NCI-H2171 (cell line): ENCODE measurements around the gene RTL3.
"Not testable (repeated sequence)": the region's sequence is repeated elsewhere in the genome, so short reads cannot be mapped to it uniquely, and the experiment has no call there.

Experiments used
- DNase-seq: peaks from one replicate; lab custom pipeline; 2025; lab: John Stamatoyannopoulos, UW

RTL3 gene

GRCh38 chrX:78658845-78659744 lies at the start of gene RTL3:
Gene RTL3 (minus strand): TSS chrX:78659328. CDS start chrX:78658420, 908 bp downstream.
- no peak for DNase-seq

GRCh38 chrX:78708816-78709215 lies 49.7 kb upstream of the RTL3 start:
- DNase-seq, result no peak

GRCh38 chrX:78708262-78708661 lies 49.1 kb upstream of the RTL3 start:
- DNase-seq, result no peak

- no peak for DNase-seq
Measured at GRCh38 chrX:78706071-78706470, 46.9 kb upstream of the RTL3 start.

- no peak for DNase-seq
Measured at GRCh38 chrX:78693536-78693935, 34.4 kb upstream of the RTL3 start.

- no peak for DNase-seq
Measured at GRCh38 chrX:78693012-78693411, 33.9 kb upstream of the RTL3 start.

- DNase-seq, result no peak
Measured at GRCh38 chrX:78687586-78687985, 28.5 kb upstream of the RTL3 start.

- no peak for DNase-seq
Measured at GRCh38 chrX:78673246-78673645, 14.1 kb upstream of the RTL3 start.

GRCh38 chrX:78665342-78665741 lies 6.2 kb upstream of the RTL3 start:
- DNase-seq, result no peak

GRCh38 chrX:78661836-78662235 lies 2.7 kb upstream of the RTL3 start:
- DNase-seq, result no peak

- no peak for DNase-seq
Measured at GRCh38 chrX:78659955-78660354, 827 bp upstream of the RTL3 start.

GRCh38 chrX:78658414-78658813 lies 714 bp downstream of the RTL3 start:
- no peak for DNase-seq

- DNase-seq, result no peak
Measured at GRCh38 chrX:78655642-78656041, 3.5 kb downstream of the RTL3 start.

GRCh38 chrX:78653118-78653822 lies 5.9 kb downstream of the RTL3 start:
- DNase-seq, result no peak

GRCh38 chrX:78650906-78651437 lies 8.2 kb downstream of the RTL3 start:
- no peak for DNase-seq

- no peak for DNase-seq
Measured at GRCh38 chrX:78643874-78644273, 15.3 kb downstream of the RTL3 start.

- DNase-seq, result no peak
Measured at GRCh38 chrX:78643096-78643495, 16.0 kb downstream of the RTL3 start.

- not testable (repeated sequence) for DNase-seq
Measured at GRCh38 chrX:78636096-78636495, 23.0 kb downstream of the RTL3 start.

- no peak for DNase-seq
Measured at GRCh38 chrX:78624962-78625909, 33.9 kb downstream of the RTL3 start.

GRCh38 chrX:78624426-78624825 lies 34.7 kb downstream of the RTL3 start:
- DNase-seq, result no peak

- no peak for DNase-seq
Measured at GRCh38 chrX:78622831-78623230, 36.3 kb downstream of the RTL3 start.

- no peak for DNase-seq
Measured at GRCh38 chrX:78619834-78620233, 39.3 kb downstream of the RTL3 start.
